ENCODE measurements around the gene SLC13A2. TPM values are rescaled to one million over a fixed set of nuclear protein-coding genes. Genes with fewer than 3 reads are reported as not detected.

SLC13A2 gene
- total RNA-seq, 2 donors from 2014 or later = 1.8 TPM; not detected in 1

DNA sequence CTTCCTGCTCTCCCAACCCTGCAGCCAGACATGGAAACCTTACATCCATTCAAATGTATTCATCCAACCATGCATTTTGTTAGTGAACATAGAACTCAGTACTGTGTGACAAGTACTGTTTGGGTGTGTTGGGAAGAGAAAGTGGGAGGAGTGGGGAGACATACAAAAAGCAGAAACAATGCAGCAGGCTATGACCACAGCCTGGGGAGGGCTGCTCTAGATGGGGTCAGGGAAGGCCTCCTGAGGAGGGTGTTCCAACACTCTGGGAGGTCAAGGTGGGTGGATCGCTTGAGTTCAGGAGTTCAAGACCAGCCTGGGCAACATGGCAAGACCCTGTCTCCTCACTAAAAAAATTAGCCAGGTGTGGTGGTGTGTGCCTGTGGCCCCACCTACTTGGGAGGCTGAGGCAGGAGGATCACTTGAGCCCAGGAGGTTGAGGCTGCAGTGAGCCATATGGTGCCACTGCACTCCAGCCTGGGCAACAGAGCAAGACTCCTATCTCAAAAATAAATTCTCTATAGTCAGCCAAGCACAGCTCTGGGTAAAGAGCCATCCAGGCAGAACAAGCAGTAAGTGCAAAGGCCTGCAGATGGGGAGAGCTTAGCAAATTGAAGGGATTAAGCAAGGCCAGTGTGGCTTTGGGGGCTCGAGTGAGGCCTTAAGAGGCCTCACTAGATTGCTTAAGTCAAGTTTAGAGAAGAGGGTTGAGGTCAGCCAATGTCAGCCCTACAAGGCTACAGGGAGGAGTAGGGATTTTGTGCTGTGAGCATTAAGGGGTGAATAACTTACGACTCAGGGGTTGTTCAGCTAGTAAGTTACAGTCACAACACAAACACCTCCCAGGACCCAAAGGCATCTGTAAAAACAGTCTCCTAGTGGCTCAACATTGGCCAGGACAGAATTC is 5.5 kb downstream of the SLC13A2 start:
- H3K27me3 ChIP-seq = no peaks in the 10 kb centered on the region
- WGBS, 2 donors = 80 to 84% methylated on average over 3 of the region's 3 CpGs
- no peaks in the 10 kb centered on the region for H3K9me3 ChIP-seq
- TF ChIP-seq POLR2A (IDR thresholded peaks at IDR 0.05) = no peak
- TF ChIP-seq, protein P1, sequence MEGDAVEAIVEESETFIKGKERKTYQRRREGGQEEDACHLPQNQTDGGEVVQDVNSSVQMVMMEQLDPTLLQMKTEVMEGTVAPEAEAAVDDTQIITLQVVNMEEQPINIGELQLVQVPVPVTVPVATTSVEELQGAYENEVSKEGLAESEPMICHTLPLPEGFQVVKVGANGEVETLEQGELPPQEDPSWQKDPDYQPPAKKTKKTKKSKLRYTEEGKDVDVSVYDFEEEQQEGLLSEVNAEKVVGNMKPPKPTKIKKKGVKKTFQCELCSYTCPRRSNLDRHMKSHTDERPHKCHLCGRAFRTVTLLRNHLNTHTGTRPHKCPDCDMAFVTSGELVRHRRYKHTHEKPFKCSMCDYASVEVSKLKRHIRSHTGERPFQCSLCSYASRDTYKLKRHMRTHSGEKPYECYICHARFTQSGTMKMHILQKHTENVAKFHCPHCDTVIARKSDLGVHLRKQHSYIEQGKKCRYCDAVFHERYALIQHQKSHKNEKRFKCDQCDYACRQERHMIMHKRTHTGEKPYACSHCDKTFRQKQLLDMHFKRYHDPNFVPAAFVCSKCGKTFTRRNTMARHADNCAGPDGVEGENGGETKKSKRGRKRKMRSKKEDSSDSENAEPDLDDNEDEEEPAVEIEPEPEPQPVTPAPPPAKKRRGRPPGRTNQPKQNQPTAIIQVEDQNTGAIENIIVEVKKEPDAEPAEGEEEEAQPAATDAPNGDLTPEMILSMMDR (IDR thresholded peaks at IDR 0.05) = no peak
- DNase-seq = no peak
- no peak overlapping the region for H3K4me3 ChIP-seq
- H3K4me1 ChIP-seq = peaks cover 7% of the 10 kb centered on the region
- no peak overlapping the region for H3K27ac ChIP-seq
- no peak for ATAC-seq
- no peaks in the 10 kb centered on the region for H3K36me3 ChIP-seq (replicated peaks in 1 of 2; ENCODE audit: insufficient read depth in 1 of 2, low read depth in 2 of 2)
- intact Hi-C loops (cut with DNase I) = no loop called here

DNA sequence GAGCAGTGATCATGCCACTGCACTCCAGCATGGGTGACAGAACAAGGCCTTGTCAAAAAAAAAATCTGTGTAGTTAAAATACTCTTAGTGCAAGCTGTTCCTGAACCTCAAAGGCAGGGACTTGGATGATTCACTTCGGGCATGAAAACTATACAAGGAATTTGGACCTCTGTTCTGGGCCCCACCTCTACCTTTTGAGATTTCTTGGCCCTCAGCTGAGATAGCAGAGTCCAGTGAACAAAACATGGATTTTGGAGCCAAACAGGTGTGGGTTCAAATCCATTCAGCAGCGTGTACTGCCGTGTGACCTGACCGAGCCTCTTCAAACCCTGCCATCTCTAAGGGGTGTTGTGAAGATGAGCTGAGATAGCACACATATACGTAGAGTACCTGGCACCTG is 6.8 kb downstream of the SLC13A2 start:
- no peak overlapping the region for H3K4me3 ChIP-seq
- peaks cover 7% of the 10 kb centered on the region for H3K4me1 ChIP-seq
- no peaks in the 10 kb centered on the region for H3K9me3 ChIP-seq
- no peaks in the 10 kb centered on the region for H3K27me3 ChIP-seq
- H3K36me3 ChIP-seq (replicated peaks in 1 of 2; ENCODE audit: insufficient read depth in 1 of 2, low read depth in 2 of 2) = no peaks in the 10 kb centered on the region
- DNase-seq (no peak), ATAC-seq (no peak)
- 60 to 79% methylated on average over 4 to 5 of the region's 5 CpGs for whole genome bisulfite sequencing, 2 donors
- intact Hi-C loops (cut with DNase I) = no loop called here
- H3K27ac ChIP-seq = no peak overlapping the region
- TF ChIP-seq, protein P1 (IDR thresholded peaks at IDR 0.05) = no peak
- no peak for TF ChIP-seq POLR2A (IDR thresholded peaks at IDR 0.05)

DNA sequence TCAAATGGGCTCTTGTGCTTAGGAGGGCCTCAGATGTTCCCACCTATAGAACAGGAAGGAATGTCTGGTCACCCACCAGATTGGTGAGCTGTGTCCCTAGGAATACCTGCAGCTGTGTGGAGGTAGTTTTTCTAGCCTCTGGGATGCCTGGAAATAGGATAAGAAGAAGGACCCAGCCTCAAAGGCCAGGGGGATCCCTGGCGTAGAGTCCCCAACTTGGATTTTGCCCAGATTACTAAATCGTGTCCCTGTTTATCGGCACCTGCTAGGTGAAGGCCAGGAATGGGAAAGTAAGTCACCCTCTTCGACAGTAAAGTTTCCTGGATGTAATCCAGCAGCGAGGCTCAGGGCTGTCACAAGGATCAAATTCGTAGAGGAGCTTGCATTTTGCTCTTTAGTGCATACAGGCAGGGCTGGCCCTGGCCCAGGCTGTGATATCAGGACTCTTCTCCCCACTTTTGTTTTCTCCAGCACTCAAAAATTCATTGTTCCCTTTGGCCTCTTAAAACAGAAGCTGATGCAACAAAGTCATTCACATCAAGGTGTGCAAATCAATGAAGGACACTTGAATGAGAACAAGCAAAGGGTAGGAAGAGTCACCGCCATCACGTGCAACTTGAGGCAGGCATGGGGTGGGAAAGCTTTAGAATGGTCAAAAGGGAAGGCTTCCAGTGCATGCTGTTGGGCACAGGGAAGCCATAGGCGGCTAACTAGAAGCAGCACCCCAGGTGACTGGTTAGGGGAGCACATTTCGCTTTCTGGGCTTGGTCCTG is 7.5 kb downstream of the SLC13A2 start:
- no peaks in the 10 kb centered on the region for H3K27me3 ChIP-seq
- WGBS, 2 donors = 46 to 53% methylated on average over 9 to 10 of the region's 10 CpGs
- peaks cover 7% of the 10 kb centered on the region for H3K4me1 ChIP-seq
- H3K4me3 ChIP-seq = no peak overlapping the region
- H3K9me3 ChIP-seq = no peaks in the 10 kb centered on the region
- DNase-seq = no peak
- ATAC-seq = no peak
- H3K27ac ChIP-seq = no peak overlapping the region
- no peaks in the 10 kb centered on the region for H3K36me3 ChIP-seq (replicated peaks in 1 of 2; ENCODE audit: insufficient read depth in 1 of 2, low read depth in 2 of 2)
- TF ChIP-seq, protein P1 (IDR thresholded peaks at IDR 0.05) = no peak
- TF ChIP-seq POLR2A (IDR thresholded peaks at IDR 0.05) = no peak
- intact Hi-C loops (cut with DNase I) = no loop called here

DNA sequence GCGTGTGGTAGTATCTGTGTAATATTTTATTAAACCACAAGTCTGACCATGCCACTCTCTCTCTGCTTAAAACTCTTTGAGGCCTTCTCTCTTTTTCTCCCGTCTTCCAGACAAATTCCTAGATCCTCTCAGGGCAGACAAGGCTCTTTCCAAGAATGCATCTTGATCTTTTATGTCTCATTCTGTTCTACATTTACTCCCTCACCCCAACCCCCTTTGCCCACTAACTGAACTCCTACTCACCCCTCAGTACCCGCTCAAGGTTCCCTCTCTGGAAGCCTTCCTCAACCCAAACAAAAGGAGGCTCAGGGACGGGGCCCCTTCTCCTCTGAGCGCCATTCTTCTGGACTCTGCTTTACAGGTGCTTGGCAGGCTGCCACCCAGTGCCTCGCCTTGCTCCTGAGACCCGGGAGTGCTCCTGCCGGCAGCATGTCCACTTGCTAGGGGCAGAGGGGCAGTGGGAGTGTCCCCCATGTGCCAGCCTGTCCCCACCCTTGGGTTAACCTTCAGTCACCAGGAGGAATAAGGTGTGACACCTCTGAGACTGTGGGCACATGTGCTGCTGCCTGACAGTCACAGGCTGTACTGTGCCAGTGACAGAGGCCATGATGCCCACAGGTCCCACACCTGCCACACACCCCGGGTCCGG is 9.2 kb downstream of the SLC13A2 start:
- Histone ChIP-seq H3K36me3 (replicated peaks in 1 of 2; ENCODE audit: insufficient read depth in 1 of 2, low read depth in 2 of 2) (no peaks in the 10 kb centered on the region), H3K27me3 (no peaks in the 10 kb centered on the region), H3K4me3 (no peak overlapping the region), H3K4me1 (peaks cover 7% of the 10 kb centered on the region), H3K27ac (no peak overlapping the region), H3K9me3 (no peaks in the 10 kb centered on the region)
- 64 to 70% methylated on average over 10 of the region's 10 CpGs for WGBS, 2 donors
- ATAC-seq = no peak
- no peak for TF ChIP-seq POLR2A (IDR thresholded peaks at IDR 0.05)
- TF ChIP-seq, protein P1 (IDR thresholded peaks at IDR 0.05) = no peak
- intact Hi-C loops (cut with DNase I) = no loop called here
- DNase-seq = no peak

All from body of pancreas (tissue), 4 donors.